Esophagus squamous epithelium (tissue), 4 donors: ENCODE results near the gene SH2B2.

Source experiments
- CTCF ChIP-seq, 6 experiments: fragments of 450-650 bp in 4 of 6; fragments of 200-600 bp in 2 of 6; sonication (generic) in 2 of 6; IDR thresholded peaks; one replicate each; pipeline ENCODE4 v1.5.1; 2016 to 2019; ENCODE audit warnings: antibody characterized with exemption in 6 of 6, mild to moderate bottlenecking in 4 of 6, moderate library complexity in 4 of 6
- POLR2A ChIP-seq, 4 donors: fragments of 450-650 bp; IDR thresholded peaks; one replicate each; pipeline ENCODE4 v1.6.1; 2017; ENCODE audit warnings: antibody characterized with exemption in 4 of 4, mild to moderate bottlenecking in 4 of 4, moderate library complexity in 3 of 4

- TF ChIP-seq POLR2A (IDR thresholded peaks at IDR 0.05) (no peak), CTCF (IDR thresholded peaks at IDR 0.05) (no peak)
Observed at GRCh38 chr7:102281785-102282184, 4.9 kb upstream of the SH2B2 start.
